Activated CD4-positive, alpha-beta T cell treated with anti-CD3 and anti-CD28 coated beads for 1 hour (primary cell): Measurements from ENCODE around the gene MARK3.

Experiments used
- DNase-seq: peaks from one replicate; pipeline ENCODE4 v3.0.0-alpha.2; 2020

The MARK3 gene

DNA sequence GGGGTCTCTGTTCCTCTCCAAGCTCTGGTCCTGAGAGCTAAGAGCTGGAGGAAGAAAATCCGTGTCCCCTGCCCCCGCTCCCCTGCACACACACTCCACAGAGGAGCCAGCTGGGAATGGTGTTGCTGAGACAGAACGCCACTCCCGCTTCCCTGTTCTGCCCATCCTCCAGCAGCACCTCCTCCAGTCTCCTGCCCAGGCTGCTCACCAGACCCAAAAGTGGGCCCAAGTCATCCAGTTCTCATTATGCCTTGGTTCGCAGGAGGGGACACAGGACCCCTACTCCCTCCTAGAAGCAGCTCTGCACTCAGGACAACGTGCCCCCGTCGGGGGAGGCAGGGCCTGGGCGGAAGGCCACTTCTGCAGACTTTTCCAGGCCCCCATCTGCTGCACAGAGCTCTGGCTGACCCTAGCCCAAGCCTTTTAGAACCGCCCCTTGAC lies 143.0 kb downstream of the MARK3 start:
- no peak for DNase-seq

GRCh38 chr14:103528587-103529382 lies 143.6 kb downstream of the MARK3 start, which contains the start of gene TRMT61A:
Gene TRMT61A (plus strand): TSS chr14:103529196. CDS start chr14:103529979, 783 bp downstream.
- peak; percentile 69 for DNase-seq

DNA sequence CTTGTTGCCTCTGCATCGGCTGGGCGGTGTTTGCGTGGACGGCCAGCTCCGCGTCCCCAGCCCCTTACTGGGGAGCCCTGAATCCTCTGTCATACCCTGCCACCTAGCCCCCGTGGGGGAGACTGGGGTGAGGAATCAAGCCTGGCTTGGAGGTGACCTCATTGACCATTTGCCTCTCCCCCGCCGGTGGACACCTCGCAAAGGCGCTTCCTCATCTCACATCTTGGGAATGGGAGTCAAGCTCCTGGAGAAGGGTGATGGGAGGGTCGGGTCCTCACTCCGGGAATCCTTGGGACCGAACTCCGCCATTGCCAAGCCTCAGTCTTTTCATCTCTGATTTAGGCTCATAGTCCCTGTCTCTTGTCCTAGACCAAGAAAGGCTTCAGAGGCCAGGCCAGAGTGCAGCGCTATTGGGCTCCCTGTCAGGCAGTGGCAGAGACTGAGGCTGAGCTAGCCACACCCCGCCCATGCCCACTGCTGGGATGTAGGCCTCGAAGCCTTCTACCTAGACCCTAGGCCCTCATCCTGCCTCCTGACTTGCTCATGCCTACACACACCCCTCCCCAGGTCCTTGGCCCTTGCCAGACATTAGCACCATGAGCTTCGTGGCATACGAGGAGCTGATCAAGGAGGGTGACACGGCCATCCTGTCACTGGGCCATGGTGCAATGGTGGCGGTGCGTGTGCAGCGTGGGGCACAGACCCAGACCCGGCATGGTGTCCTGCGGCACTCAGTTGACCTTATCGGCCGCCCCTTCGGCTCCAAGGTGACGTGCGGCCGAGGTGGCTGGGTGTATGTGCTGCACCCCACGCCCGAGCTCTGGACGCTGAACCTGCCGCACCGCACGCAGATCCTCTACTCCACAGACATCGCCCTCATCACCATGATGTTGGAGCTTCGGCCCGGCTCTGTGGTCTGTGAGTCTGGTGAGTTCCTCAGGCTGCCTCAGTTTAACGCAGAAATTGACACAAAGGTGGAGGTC lies 144.5 kb downstream of the MARK3 start:
- DNase-seq: no peak

GRCh38 chr14:103530390-103530789 lies 145.2 kb downstream of the MARK3 start:
- DNase-seq: no peak

- DNase-seq: no peak
Observed at GRCh38 chr14:103530831-103531230, 145.6 kb downstream of the MARK3 start.

GRCh38 chr14:103531421-103532215 lies 146.4 kb downstream of the MARK3 start:
- DNase-seq: no peak

- DNase-seq: no peak
Observed at GRCh38 chr14:103532216-103533136, 147.3 kb downstream of the MARK3 start.

- no peak for DNase-seq
Observed at GRCh38 chr14:103533137-103533998, 148.2 kb downstream of the MARK3 start.

- DNase-seq: no peak
Observed at GRCh38 chr14:103533999-103534575, 148.9 kb downstream of the MARK3 start.

GRCh38 chr14:103534576-103535061 lies 149.4 kb downstream of the MARK3 start:
- DNase-seq: no peak

DNA sequence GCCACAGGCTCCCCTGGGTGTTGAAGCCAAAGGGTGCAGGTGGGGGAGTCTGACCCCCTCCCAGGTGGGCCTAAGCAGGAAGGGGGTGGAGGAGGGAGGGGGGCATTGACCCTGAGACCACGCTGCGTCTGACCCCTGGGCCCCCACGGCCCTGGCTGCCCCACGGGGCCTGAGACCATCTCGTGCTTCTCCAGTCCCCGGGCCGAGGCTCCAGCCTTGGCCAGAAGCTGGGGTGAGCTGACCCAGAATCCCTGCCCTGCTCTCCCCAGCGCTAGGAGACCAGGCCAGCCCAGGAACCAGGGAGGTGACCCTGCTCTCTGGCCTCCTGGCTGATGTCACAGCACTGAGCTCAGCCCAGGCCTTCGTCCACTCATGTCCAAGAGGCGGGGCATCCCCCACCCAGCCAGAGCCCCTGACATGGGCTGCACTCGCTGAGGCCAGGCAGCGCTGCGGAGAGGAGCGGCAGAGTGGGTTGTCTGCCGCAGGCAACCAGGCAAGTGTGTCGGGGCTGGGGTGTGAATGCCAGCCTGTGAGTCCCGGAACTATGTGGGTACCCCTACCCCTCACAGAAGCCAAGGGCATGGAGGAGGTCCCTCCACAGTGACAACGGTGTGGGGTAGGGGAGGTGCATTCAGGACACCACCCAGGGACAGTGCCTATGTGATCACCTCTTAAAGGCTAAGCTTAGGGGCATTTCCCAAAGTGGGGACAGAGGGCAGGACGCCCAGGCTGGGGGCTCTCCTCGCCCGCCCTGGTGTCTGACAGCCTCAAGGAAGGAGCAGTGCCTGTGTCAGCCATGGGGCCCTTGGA lies 150.1 kb downstream of the MARK3 start:
- no peak for DNase-seq

GRCh38 chr14:103535891-103536565 lies 150.8 kb downstream of the MARK3 start:
- no peak for DNase-seq

DNA sequence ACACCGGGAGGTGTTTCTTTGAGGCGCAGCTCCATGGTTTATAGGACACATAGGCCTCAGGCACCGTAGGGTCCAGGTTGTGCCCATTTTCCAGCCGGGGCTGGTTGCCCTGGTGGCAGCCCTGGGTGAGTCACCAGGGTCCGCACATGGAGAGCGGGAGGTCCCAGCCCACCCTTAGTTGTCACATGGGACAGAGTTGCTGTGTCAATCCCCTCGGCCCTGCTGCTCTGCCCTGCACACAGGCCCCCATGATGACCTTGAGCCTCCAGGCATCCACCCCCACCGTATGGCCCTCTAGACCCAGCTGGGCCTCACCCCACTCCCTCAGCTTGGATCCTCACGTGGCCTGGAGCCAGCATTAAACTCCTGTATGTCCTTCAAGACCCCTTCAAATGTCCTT lies 151.5 kb downstream of the MARK3 start:
- DNase-seq: no peak

- DNase-seq: no peak
Observed at GRCh38 chr14:103537175-103537990, 152.2 kb downstream of the MARK3 start.

DNA sequence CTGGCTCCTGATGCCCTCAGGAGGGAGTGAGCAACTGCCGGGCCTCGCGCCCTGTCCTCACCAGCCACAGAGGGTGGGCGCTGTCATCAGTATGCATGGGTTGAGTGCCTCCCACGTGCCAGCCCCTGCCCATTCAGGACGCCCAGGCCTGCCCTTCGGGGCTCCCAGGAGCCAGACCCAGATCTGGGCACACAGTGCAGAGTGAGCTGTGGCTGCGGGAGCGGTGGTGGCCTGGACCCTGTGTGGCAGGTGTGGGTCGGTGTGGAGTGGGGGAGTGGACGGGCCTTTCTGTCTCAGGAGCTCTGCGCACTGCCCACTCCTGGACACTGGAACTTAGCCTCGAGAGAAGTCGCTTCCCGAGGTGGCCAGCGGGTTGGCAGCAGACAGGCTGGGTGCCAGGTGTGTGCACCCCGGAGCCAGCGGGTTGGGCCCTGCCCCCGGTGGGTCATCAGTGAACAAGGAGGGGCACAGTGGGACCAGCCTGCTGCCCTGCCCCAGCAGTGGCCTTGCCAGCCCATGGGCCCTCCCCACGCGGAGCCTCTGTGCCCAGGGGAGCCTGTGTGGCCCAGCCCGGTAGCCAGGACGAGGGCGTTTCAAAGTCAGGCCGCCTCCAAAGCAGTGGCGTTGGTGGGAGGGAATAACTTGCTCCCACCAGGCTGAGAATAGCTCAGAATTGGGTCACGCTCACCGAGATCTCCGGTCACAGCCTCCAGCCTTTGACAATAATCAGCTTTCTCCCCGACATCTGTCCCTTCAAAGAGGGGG lies 153.3 kb downstream of the MARK3 start:
- no peak for DNase-seq

DNA sequence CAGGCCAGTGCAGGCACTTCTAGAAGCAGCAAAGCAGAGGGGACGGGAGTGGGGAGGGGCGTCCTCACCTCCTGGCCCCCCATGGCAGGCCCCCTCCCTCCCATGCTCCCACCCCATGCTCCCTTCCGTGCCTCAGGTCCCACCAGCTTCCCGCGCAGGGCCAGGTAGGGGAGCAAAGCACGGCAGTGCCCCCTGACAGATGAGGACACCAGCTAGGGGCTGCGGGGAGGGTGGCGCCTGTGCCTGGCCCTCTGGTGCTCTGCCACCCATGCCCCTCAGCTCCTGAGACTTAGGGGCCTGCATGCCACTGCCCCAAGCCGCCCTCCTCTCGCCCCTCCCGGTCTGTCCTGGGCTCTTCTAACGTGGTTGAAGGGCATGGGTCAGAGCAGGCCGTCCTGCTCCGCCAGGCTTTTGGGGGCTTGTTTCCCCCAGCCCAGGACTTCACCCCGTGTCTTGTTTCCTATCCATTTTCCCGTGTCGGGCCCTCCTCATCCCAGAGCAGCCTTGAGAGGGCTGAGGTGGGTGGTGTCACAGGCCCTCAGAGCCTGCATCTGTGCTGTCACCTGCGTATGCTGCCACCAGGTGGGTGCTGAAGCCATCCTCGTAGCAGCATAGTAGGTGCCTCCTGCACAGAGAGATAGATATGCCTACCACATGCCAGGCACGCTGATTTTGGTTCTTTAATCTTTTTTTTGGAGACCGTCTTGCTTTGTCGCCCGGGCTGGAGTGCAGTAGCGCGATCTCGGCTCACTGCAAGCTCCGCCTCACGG lies 154.0 kb downstream of the MARK3 start:
- DNase-seq: no peak
